Keratinocyte (primary cell): ENCODE data around the gene GLIPR1L2. TPM values are rescaled to one million over a fixed set of nuclear protein-coding genes. Genes with fewer than 3 reads are reported as not detected.

Experiments used
- DNase-seq: peaks from one replicate; pipeline ENCODE4 v3.0.0-alpha.2; 2011; ENCODE audit warnings: low read depth, missing footprints, low spot score
- FAIRE-seq: peaks from 2 replicates; lab custom pipeline; 2011; peaks lifted over from hg19 to GRCh38; lab: Jason Lieb, UNC
- H2AFZ ChIP-seq: 2 replicates; pipeline ENCODE4 v1.6.0; 2012; ENCODE audit warnings: low read length, control low read depth, inconsistent platforms; ENCODE audit not compliant: control insufficient read depth
- H3K27ac ChIP-seq: 2 replicates; pipeline ENCODE4 v1.5.1; 2011; ENCODE audit warnings: low read length; ENCODE audit not compliant: control insufficient read depth, insufficient read depth
- H3K27me3 ChIP-seq: 3 replicates; pipeline ENCODE4 v1.6.0; 2011; ENCODE audit warnings: low read length; ENCODE audit not compliant: control insufficient read depth, insufficient read depth; ENCODE audit errors: extremely low read depth
- H3K36me3 ChIP-seq, 2 experiments: 2 replicates in 1 of 2; 3 replicates in 1 of 2; pipeline ENCODE4 v1.5.1; 2011; ENCODE audit warnings: low read length in 2 of 2, mild to moderate bottlenecking in 1 of 2; ENCODE audit not compliant: control insufficient read depth in 2 of 2, insufficient read depth in 2 of 2; ENCODE audit errors: extremely low read depth in 1 of 2
- H3K4me1 ChIP-seq: 3 replicates; pipeline ENCODE4 v1.5.1; 2011; ENCODE audit warnings: low read length; ENCODE audit not compliant: control insufficient read depth, insufficient read depth; ENCODE audit errors: extremely low read depth
- H3K4me2 ChIP-seq: 3 replicates; pipeline ENCODE4 v1.6.0; 2011; ENCODE audit warnings: low read depth, low read length; ENCODE audit not compliant: control insufficient read depth, insufficient read depth; ENCODE audit errors: extremely low read depth
- H3K4me3 ChIP-seq, 3 experiments: fragments of 200-600 bp in 1 of 3; sonication (generic) in 1 of 3; 2 replicates in 2 of 3; 3 replicates in 1 of 3; pipeline ENCODE4 v1.5.1; 2011 to 2016; ENCODE audit warnings: low read length in 3 of 3, mild to moderate bottlenecking in 3 of 3, control low read depth in 2 of 3, inconsistent platforms in 1 of 3, low read depth in 1 of 3, mixed read lengths in 1 of 3, mixed run types in 1 of 3, moderate library complexity in 1 of 3; ENCODE audit not compliant: control insufficient read depth in 2 of 3, insufficient read depth in 2 of 3; ENCODE audit errors: extremely low read depth in 1 of 3
- H3K79me2 ChIP-seq: 2 replicates; pipeline ENCODE4 v1.6.0; 2012; ENCODE audit warnings: low read length; ENCODE audit not compliant: control insufficient read depth, insufficient read depth
- H3K9ac ChIP-seq: 3 replicates; pipeline ENCODE4 v1.6.0; 2011; ENCODE audit warnings: low read length; ENCODE audit not compliant: control insufficient read depth, insufficient read depth; ENCODE audit errors: extremely low read depth
- H3K9me1 ChIP-seq: 3 replicates; pipeline ENCODE4 v1.6.0; 2011; ENCODE audit warnings: low read length; ENCODE audit not compliant: control insufficient read depth, insufficient read depth; ENCODE audit errors: extremely low read depth
- H3K9me3 ChIP-seq: 2 replicates; pipeline ENCODE4 v1.5.1; 2012; ENCODE audit warnings: low read depth, low read length; ENCODE audit not compliant: control insufficient read depth
- H4K20me1 ChIP-seq: 3 replicates; pipeline ENCODE4 v1.6.0; 2011; ENCODE audit warnings: low read length; ENCODE audit not compliant: control insufficient read depth, insufficient read depth; ENCODE audit errors: extremely low read depth
- EZH2 ChIP-seq: IDR thresholded peaks from one replicate; pipeline ENCODE4 v1.6.1; 2012; ENCODE audit warnings: inconsistent platforms, mild to moderate bottlenecking, low read length, moderate library complexity
- dilution Hi-C: fragments of 300-500 bp; cut with MboI; formaldehyde crosslinking; loops from one replicate; pipeline ENCODE4 v1.7.0; 2020; ENCODE audit warnings: low sequenced_read_pairs; ENCODE audit not compliant: extremely low pct_ligation_motif_present
- polyA plus RNA-seq, 5 experiments: library from polyadenylated mRNA; depleted of rRNA in 3 of 5; stranded (reverse) in 3 of 5; stranded (forward) in 1 of 5; unstranded in 1 of 5; fragments of >200 nt; gene quantifications; 1 replicate in 1 of 5; 2 replicates in 3 of 5; 3 replicates in 1 of 5; pipeline versions ENCODE4 v1.2.1 to v1.2.3, GENCODE V29; 2011 to 2012; ENCODE audit warnings: missing spikeins in 2 of 5, low read depth in 1 of 5, low replicate concordance in 1 of 5
- TF ChIP-seq, protein P1 (sequence below), 3 experiments: IDR thresholded peaks in 1 of 3; conservative IDR thresholded peaks in 1 of 3; optimal IDR thresholded peaks in 1 of 3; 2 replicates in 2 of 3; 3 replicates in 1 of 3; pipeline versions ENCODE3 to v1.5.1; 2011; ENCODE audit warnings: low read length in 3 of 3, mild to moderate bottlenecking in 3 of 3, moderate library complexity in 2 of 3, control low read depth in 1 of 3, inconsistent platforms in 1 of 3; ENCODE audit not compliant: insufficient read depth in 2 of 3; ENCODE audit errors: extremely low read depth in 1 of 3

GLIPR1L2 gene
- polyA plus RNA-seq, 1 donor (not counting 4 experiments of a cell fraction or from before 2014, with no cell fraction given), result 0.41 TPM

DNA sequence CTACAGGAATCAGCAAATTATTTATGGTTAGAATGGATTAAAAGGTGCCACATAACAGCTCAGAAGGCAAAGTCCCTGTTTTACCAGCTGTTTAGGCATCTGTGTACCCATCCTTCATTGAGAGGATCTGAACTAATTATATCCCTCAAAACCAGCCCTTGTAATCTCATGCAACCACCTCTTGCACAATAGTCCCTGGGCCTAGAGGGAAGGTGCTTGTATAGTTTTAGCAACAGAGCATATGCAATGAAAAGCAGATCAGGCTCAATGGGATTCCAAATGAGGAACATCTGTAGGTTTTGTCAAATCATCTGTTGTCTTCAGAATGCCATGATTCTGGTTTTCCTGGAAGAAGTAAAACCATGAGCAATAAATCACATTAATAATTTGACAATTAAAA is 26.0 kb upstream of the GLIPR1L2 start:
- FAIRE-seq, result no peak
- Histone ChIP-seq H4K20me1 (no peaks in the 10 kb centered on the region), H3K27ac (no peak overlapping the region), H3K27me3 (no peaks in the 10 kb centered on the region), H3K79me2 (no peaks in the 10 kb centered on the region), H3K9me1 (no peaks in the 10 kb centered on the region), H3K9ac (no peak overlapping the region), H3K4me1 (no peaks in the 10 kb centered on the region), H3K9me3 (no peaks in the 10 kb centered on the region), H2AFZ (no peak overlapping the region), H3K36me3 (no peaks in the 10 kb centered on the region), H3K4me2 (no peak overlapping the region), H3K4me3 (no peak overlapping the region)
- no peak for DNase-seq
- dilution Hi-C loops, result no loop called here
- TF ChIP-seq EZH2, result no peak
- TF ChIP-seq, protein P1, sequence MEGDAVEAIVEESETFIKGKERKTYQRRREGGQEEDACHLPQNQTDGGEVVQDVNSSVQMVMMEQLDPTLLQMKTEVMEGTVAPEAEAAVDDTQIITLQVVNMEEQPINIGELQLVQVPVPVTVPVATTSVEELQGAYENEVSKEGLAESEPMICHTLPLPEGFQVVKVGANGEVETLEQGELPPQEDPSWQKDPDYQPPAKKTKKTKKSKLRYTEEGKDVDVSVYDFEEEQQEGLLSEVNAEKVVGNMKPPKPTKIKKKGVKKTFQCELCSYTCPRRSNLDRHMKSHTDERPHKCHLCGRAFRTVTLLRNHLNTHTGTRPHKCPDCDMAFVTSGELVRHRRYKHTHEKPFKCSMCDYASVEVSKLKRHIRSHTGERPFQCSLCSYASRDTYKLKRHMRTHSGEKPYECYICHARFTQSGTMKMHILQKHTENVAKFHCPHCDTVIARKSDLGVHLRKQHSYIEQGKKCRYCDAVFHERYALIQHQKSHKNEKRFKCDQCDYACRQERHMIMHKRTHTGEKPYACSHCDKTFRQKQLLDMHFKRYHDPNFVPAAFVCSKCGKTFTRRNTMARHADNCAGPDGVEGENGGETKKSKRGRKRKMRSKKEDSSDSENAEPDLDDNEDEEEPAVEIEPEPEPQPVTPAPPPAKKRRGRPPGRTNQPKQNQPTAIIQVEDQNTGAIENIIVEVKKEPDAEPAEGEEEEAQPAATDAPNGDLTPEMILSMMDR (optimal IDR thresholded peaks at IDR 0.05 in 1 of 3, IDR thresholded peaks at IDR 0.05 in 1 of 3, conservative IDR thresholded peaks at IDR 0.05 in 1 of 3; ENCODE audit: extremely low read depth in 1 of 3, insufficient read depth in 2 of 3, low read length in 3 of 3), result no peak

DNA sequence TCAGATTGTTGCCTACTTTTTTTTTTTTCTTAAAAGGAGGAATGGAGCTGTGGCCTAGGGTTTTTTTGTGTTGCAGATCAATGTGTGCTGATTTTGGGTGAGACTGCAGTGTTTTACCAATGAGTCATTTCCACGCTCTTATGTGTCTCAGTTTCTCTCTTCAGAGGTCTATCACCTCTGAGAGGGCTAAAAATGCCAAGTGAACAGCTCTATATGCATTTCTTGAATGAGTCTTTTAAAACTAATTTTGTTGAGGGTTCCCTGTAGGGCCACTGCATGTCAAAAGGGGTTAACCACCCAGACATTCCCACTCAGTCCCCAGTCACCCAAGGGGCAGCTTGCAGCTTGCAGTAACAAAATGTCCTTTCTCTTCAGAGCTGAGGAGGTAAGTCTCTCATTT is 24.3 kb upstream of the GLIPR1L2 start:
- Histone ChIP-seq H3K9me3 (no peaks in the 10 kb centered on the region), H3K9ac (no peak overlapping the region), H3K79me2 (no peaks in the 10 kb centered on the region), H3K4me1 (no peaks in the 10 kb centered on the region), H3K9me1 (no peaks in the 10 kb centered on the region), H3K36me3 (no peaks in the 10 kb centered on the region), H2AFZ (no peak overlapping the region), H3K4me2 (no peak overlapping the region), H4K20me1 (no peaks in the 10 kb centered on the region), H3K27me3 (no peaks in the 10 kb centered on the region), H3K27ac (no peak overlapping the region), H3K4me3 (no peak overlapping the region)
- TF ChIP-seq, protein P1 (optimal IDR thresholded peaks at IDR 0.05 in 1 of 3, IDR thresholded peaks at IDR 0.05 in 1 of 3, conservative IDR thresholded peaks at IDR 0.05 in 1 of 3; ENCODE audit: extremely low read depth in 1 of 3, insufficient read depth in 2 of 3, low read length in 3 of 3), result no peak
- no peak for TF ChIP-seq EZH2
- FAIRE-seq (no peak), DNase-seq (no peak)
- dilution Hi-C loops, result no loop called here
